Endothelial cell of umbilical vein (primary cell): ENCODE measurements around the gene GPRIN1.
A peak's percentile ranks its signal among the peaks of the same experiment; 100 is the strongest.

ENCODE experiments used
- CTCF ChIP-seq, 2 donors: IDR thresholded peaks; 1 replicate in 1 of 2; 2 replicates in 1 of 2; pipeline ENCODE4 v1.5.1; 2011; ENCODE audit warnings: low read length in 2 of 2, mild to moderate bottlenecking in 2 of 2, moderate library complexity in 2 of 2, control low read depth in 1 of 2, inconsistent platforms in 1 of 2, low read depth in 1 of 2; ENCODE audit not compliant: insufficient read depth in 1 of 2; ENCODE audit errors: extremely low read depth in 1 of 2
- FOS ChIP-seq: IDR thresholded peaks from 2 replicates; pipeline ENCODE4 v1.6.1; 2011; ENCODE audit warnings: mild to moderate bottlenecking, low read length, moderate library complexity, borderline replicate concordance; ENCODE audit not compliant: insufficient read depth
- GATA2 ChIP-seq: IDR thresholded peaks from 2 replicates; pipeline ENCODE4 v1.7.0; 2011; ENCODE audit warnings: low read depth, mild to moderate bottlenecking, moderate library complexity, mixed read lengths, low read length; ENCODE audit not compliant: insufficient read length, insufficient read depth
- MYC ChIP-seq: IDR thresholded peaks from one replicate; pipeline ENCODE4 v1.6.1; 2011; ENCODE audit warnings: mild to moderate bottlenecking, low read depth, low read length
- POLR2A ChIP-seq: IDR thresholded peaks from 2 replicates; pipeline ENCODE4 v1.6.1; 2012; ENCODE audit warnings: low read depth, mild to moderate bottlenecking, control low read depth, low read length
- POLR2AphosphoS5 ChIP-seq: IDR thresholded peaks from 2 replicates; pipeline ENCODE4 v1.6.1; 2012; ENCODE audit warnings: low read depth, mild to moderate bottlenecking, control low read depth, low read length, moderate library complexity; ENCODE audit not compliant: insufficient read depth

GRCh38 chr5:176647030-176647842 lies 37.3 kb upstream of the GPRIN1 start, which contains the start of gene TSPAN17:
- TF ChIP-seq CTCF (IDR thresholded peaks at IDR 0.05; ENCODE audit: extremely low read depth in 1 of 2, insufficient read depth in 1 of 2, low read depth in 1 of 2, low read length in 2 of 2), result peak in 1 of 2 donors; percentile 10
- TF ChIP-seq POLR2AphosphoS5, result peak; percentile 93
- peak; percentile 98 for TF ChIP-seq POLR2A
- no peak for TF ChIP-seq MYC
- no peak for TF ChIP-seq GATA2
- no peak for TF ChIP-seq FOS
